ENCODE data around the gene PLEKHG7.
"Not testable (repeated sequence)": the region's sequence is repeated elsewhere in the genome, so short reads cannot be mapped to it uniquely, and the experiment has no call there.

PLEKHG7 gene

DNA sequence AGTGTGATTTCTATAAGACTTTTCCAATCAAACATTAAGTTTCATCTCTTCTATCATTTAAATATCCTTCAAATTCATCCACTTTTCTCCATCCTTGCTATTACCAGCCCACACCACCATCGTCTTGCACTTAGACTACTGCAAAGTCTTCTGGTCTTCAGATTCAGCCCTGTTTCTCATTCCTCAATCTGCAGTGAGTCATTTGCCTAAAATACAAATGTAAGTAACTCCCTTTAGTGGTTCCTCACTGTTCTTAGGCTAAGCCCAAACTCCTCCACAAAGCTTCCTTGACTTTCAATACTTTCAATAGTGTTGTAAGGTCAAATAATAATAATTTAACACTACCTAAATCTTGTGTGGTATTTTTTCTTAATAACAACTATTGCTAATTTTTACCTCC lies 83.3 kb downstream of the PLEKHG7 start:
- H3K4me3 ChIP-seq (ENCODE audit: low read depth, low read length, poor library complexity, severe bottlenecking): no peak overlapping the region
- H3K9me3 ChIP-seq (ENCODE audit: low read length): no peaks in the 10 kb centered on the region
- H3K79me2 ChIP-seq (ENCODE audit: insufficient read depth, low read length): no peaks in the 10 kb centered on the region
- H3F3A ChIP-seq (ENCODE audit: insufficient read depth, low read length): peaks cover 3% of the 10 kb centered on the region; the same call in 1 of the 2 replicates
- H4K20me1 ChIP-seq (ENCODE audit: insufficient read depth, low read length): no peaks in the 10 kb centered on the region
- H3K27ac ChIP-seq (ENCODE audit: low read depth, low read length, poor library complexity, severe bottlenecking): no peak overlapping the region
- no peaks in the 10 kb centered on the region for H3K9me2 ChIP-seq (ENCODE audit: low read depth, low read length)
- H3K36me3 ChIP-seq (ENCODE audit: insufficient read depth, low read length): peaks cover 9% of the 10 kb centered on the region
- H3K27me3 ChIP-seq (ENCODE audit: insufficient read depth, low read length): no peaks in the 10 kb centered on the region
- no peak overlapping the region for H3K9ac ChIP-seq (ENCODE audit: low read length)
- TF ChIP-seq EZH2 (IDR thresholded peaks at IDR 0.05; ENCODE audit: borderline replicate concordance, low read length): no peak
- TF ChIP-seq, protein P1, sequence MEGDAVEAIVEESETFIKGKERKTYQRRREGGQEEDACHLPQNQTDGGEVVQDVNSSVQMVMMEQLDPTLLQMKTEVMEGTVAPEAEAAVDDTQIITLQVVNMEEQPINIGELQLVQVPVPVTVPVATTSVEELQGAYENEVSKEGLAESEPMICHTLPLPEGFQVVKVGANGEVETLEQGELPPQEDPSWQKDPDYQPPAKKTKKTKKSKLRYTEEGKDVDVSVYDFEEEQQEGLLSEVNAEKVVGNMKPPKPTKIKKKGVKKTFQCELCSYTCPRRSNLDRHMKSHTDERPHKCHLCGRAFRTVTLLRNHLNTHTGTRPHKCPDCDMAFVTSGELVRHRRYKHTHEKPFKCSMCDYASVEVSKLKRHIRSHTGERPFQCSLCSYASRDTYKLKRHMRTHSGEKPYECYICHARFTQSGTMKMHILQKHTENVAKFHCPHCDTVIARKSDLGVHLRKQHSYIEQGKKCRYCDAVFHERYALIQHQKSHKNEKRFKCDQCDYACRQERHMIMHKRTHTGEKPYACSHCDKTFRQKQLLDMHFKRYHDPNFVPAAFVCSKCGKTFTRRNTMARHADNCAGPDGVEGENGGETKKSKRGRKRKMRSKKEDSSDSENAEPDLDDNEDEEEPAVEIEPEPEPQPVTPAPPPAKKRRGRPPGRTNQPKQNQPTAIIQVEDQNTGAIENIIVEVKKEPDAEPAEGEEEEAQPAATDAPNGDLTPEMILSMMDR (IDR thresholded peaks at IDR 0.05; ENCODE audit: low read length): no peak
- no peak overlapping the region for H3K4me2 ChIP-seq (ENCODE audit: low read length)
- H2AFZ ChIP-seq (ENCODE audit: low read length): no peak overlapping the region
- no peaks in the 10 kb centered on the region for H3K4me1 ChIP-seq (ENCODE audit: insufficient read depth, low read length, severe bottlenecking)

DNA sequence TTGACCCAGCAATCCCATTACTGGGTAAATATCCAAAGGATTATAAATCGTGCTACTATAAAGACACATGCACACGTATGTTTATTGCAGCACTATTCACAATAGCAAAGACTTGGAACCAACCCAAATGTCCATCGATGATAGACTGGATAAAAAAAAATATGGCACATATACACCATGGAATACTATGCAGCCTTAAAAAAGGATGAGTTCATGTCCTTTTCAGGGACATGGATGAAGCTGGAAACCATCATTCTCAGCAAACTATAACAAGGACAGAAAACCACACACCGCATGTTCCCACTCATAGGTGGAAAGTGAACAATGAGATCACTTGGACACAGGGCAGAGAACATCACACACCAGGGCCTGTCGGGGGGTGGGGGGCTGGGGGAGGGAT lies 91.6 kb downstream of the PLEKHG7 start:
- not testable (repeated sequence) for H3K27ac ChIP-seq (ENCODE audit: low read depth, low read length, poor library complexity, severe bottlenecking); H2AFZ ChIP-seq (ENCODE audit: low read length); H3K4me2 ChIP-seq (ENCODE audit: low read length); H3K79me2 ChIP-seq (ENCODE audit: insufficient read depth, low read length); H3K27me3 ChIP-seq (ENCODE audit: insufficient read depth, low read length); H3K4me3 ChIP-seq (ENCODE audit: low read depth, low read length, poor library complexity, severe bottlenecking); H4K20me1 ChIP-seq (ENCODE audit: insufficient read depth, low read length); H3K9me2 ChIP-seq (ENCODE audit: low read depth, low read length); H3K9ac ChIP-seq (ENCODE audit: low read length); H3K9me3 ChIP-seq (ENCODE audit: low read length); H3K4me1 ChIP-seq (ENCODE audit: insufficient read depth, low read length, severe bottlenecking); H3F3A ChIP-seq (ENCODE audit: insufficient read depth, low read length)
- H3K36me3 ChIP-seq (ENCODE audit: insufficient read depth, low read length): peaks cover 28% of the 10 kb centered on the region

DNA sequence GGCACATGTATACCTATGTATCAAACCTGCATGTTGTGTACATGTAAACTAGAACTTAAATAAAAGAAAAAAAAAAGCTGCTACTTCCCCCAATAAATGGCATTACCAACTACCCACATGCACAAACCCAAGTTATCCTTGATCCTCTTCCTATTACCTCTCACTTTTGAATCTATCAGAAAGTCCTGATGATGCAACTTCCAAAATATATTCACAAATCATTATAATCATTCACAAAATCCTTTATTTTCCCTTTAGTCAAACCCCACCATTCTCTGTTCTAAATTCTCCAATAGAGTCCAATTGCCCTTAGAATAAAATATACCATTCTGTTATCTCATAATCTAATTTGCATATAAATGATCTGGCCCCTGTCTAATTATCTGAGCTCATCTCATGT lies 92.0 kb downstream of the PLEKHG7 start:
- H3F3A ChIP-seq (ENCODE audit: insufficient read depth, low read length): no peaks in the 10 kb centered on the region
- TF ChIP-seq, protein P1 (IDR thresholded peaks at IDR 0.05; ENCODE audit: low read length): no peak
- TF ChIP-seq EZH2 (IDR thresholded peaks at IDR 0.05; ENCODE audit: borderline replicate concordance, low read length): no peak

DNA sequence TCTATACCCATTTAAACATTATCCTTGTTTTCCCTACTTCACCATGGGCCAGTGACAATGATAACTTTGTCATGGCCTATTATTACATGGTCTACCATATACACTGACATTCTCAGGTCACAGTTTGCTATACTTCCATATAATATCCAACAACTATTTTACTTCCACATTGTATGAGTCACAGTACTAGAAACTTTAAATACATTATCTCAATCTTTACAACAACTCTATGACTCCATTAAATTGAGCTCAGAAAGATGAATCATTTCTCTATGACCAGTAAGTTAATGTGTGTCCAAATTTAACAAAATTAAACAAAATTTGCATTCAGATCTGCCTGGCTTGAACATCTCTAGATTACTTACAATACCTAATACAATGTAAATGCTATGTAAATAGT lies 93.9 kb downstream of the PLEKHG7 start:
- Histone ChIP-seq H3K4me2 (ENCODE audit: low read length) (no peak overlapping the region), H3F3A (ENCODE audit: insufficient read depth, low read length) (no peaks in the 10 kb centered on the region), H3K9ac (ENCODE audit: low read length) (no peak overlapping the region), H3K4me3 (ENCODE audit: low read depth, low read length, poor library complexity, severe bottlenecking) (no peak overlapping the region), H3K27me3 (ENCODE audit: insufficient read depth, low read length) (no peaks in the 10 kb centered on the region), H3K27ac (ENCODE audit: low read depth, low read length, poor library complexity, severe bottlenecking) (no peak overlapping the region), H3K9me2 (ENCODE audit: low read depth, low read length) (no peaks in the 10 kb centered on the region), H2AFZ (ENCODE audit: low read length) (no peak overlapping the region), H3K36me3 (ENCODE audit: insufficient read depth, low read length) (peaks cover 34% of the 10 kb centered on the region), H3K79me2 (ENCODE audit: insufficient read depth, low read length) (no peaks in the 10 kb centered on the region), H4K20me1 (ENCODE audit: insufficient read depth, low read length) (no peaks in the 10 kb centered on the region), H3K4me1 (ENCODE audit: insufficient read depth, low read length, severe bottlenecking) (no peaks in the 10 kb centered on the region), H3K9me3 (ENCODE audit: low read length) (no peaks in the 10 kb centered on the region)
- TF ChIP-seq, protein P1 (IDR thresholded peaks at IDR 0.05; ENCODE audit: low read length): no peak
- no peak for TF ChIP-seq EZH2 (IDR thresholded peaks at IDR 0.05; ENCODE audit: borderline replicate concordance, low read length)

More for the DNA sequence above, 92.0 kb downstream of the PLEKHG7 start:
- no peaks in the 10 kb centered on the region for H3K4me1 ChIP-seq (ENCODE audit: insufficient read depth, low read length, severe bottlenecking)
- no peak overlapping the region for H3K4me2 ChIP-seq (ENCODE audit: low read length)
- H3K9me2 ChIP-seq (ENCODE audit: low read depth, low read length): no peaks in the 10 kb centered on the region
- no peak overlapping the region for H2AFZ ChIP-seq (ENCODE audit: low read length)
- no peaks in the 10 kb centered on the region for H3K27me3 ChIP-seq (ENCODE audit: insufficient read depth, low read length)
- no peak overlapping the region for H3K9ac ChIP-seq (ENCODE audit: low read length)
- H4K20me1 ChIP-seq (ENCODE audit: insufficient read depth, low read length): no peaks in the 10 kb centered on the region
- no peaks in the 10 kb centered on the region for H3K9me3 ChIP-seq (ENCODE audit: low read length)
- no peak overlapping the region for H3K4me3 ChIP-seq (ENCODE audit: low read depth, low read length, poor library complexity, severe bottlenecking)
- peaks cover 27% of the 10 kb centered on the region for H3K36me3 ChIP-seq (ENCODE audit: insufficient read depth, low read length)
- H3K79me2 ChIP-seq (ENCODE audit: insufficient read depth, low read length): no peaks in the 10 kb centered on the region
- H3K27ac ChIP-seq (ENCODE audit: low read depth, low read length, poor library complexity, severe bottlenecking): no peak overlapping the region

Measured in OCI-LY1 (cell line).